HG02610 (cell line): ENCODE measurements around the gene SIRPD.

Experiments used
- ATAC-seq: cut with Tn5 transposase; IDR thresholded peaks from one replicate; pipeline ENCODE4 v1.9.1; 2021; ENCODE audit warnings: mild to moderate bottlenecking, moderate library complexity; ENCODE audit not compliant: unreplicated experiment

Gene SIRPD

DNA sequence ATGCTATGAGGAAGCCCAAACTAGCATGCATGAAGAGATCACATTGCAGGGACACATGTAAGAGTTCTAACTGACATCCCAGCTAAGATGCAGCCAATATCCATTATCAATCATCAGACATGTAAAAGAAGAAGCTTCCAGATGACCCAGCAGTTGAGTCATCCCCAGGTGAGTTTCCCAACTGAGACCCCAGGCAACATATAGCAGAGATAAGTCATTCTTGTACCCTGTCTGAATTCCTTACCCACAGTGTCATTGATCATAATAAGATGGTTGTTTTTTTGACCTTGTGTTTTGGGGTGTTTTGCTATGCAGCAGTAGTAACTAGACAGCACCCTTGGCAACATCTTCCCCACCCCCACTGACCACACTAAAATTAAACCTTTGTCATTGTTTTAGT lies 18.9 kb downstream of the SIRPD start:
- ATAC-seq: no peak

DNA sequence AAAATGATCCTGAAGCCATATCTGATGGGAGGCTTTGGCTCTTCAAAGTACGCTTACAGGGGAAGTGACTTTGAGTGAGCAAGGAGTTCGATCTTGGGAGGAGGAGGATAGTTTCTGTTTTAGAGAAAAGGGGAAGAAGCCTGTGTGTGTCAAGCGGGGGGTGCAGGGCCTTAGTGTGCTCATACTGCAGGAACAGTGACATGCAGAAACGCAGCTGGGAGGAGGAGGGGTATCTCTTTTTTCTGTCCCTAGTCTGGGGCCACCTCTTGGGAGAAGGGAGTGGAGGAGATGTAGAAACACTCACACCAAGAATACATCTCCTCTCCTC lies 19.8 kb downstream of the SIRPD start:
- no peak for ATAC-seq

DNA sequence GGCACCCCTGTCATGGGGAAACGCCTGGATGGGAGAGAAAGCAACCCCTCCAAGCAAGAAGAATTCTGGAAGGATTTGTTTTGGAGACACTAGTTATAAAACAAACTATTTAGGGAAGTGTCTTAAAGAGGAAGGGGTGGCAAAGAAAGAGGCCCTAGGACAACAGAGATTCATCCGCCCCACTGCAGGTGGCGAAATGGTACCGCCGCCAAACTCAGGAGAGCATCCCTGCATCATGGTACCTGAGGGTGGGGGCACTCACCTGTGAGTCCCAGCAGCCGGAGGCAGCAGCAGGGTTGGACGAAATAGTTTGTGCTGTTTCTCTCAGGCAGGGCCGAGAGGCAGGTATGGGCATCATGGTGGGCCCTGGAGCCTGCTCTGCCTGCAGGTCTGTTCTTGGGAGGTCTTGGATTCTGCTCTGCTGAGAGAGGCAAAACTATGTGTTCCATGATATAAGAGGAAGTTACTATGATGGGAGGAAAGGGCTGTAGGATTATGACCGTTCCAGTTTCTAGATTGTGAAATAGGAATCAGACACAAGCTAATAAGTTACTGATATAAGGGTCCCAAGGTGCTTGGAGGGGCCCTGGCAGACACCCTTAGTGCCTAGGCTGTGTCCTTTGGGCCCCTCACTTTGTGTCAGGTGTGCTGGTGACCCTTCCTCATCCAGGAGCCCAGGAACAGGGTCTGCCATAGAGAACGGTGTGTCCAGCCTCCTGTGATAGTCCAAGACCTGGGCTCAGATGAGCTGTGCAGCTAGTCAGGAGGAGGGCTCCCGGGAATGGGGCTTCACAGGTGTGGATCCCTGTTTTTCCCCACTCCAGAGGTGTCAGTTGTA lies 20.4 kb downstream of the SIRPD start:
- ATAC-seq: no peak

DNA sequence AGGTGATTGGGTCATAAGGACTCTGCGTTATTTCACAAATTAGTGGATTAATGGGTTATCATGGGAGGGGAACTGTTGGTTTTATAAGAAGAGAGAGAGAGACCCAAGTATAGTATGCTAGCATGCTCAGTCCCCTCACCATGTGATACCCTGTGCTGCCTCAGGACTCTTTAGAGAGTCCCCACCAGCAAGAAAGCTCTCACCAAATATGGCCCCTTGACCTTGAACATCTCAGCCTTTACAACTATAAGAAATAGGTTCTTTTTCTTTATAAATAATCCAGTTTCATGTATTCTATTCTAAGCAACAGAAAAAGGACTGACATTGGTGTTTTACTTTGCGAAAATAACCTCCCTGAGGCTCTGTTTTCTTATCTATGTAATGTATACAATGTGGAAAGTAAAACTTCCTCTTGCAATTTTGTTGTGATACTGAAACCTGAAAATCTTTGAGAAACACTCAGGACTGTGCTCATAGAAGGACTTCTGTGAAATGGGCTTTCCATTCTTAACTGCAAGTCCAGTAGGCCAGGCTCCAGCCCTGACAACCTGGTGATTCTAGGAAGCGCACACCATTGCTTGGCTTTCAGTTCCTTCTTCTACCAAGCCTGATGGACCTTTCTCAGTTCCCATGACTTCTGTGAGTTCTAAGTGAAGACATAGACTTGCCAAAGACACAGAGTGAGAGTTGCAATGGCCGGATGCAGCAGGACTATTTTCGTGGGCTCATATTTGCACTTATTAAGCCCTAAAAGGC lies 21.9 kb downstream of the SIRPD start:
- ATAC-seq: peak; percentile 88

DNA sequence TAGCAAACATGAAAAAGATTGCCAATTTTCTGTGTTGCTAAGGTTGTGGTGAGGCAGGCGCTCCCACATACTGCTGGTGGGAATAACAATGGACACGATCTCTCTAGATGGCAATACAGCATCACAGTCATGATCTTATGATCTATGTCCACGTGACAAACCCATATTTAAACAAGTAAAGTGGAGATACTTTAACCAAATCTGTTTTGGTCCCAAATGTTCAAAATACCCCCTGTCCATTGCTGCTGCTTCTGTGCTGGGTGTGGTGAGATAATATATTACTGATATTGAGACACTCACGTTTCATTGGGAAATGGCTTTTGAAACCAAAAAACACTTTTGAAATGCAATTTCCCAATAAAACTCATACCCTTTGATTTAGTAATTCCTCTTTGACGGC lies 23.0 kb downstream of the SIRPD start:
- ATAC-seq: no peak

DNA sequence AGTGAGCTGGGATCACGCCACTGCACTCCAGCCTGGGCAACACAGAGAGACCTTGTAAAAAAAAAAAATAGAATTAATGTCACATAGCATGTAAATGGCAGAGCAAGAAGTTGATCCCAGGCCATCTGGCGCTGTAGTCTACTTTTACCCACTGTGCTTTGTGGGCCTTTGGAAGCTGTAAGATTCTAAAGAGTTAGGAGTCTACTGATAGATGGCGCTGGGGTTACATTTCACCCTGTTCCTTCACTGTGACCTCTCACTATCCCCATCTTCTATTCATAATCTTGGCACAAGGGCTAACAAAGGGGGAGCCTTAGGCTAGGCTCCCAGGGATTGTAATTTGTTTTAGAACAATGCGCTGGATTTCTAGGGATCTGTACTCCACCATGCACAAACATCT lies 24.4 kb downstream of the SIRPD start:
- no peak for ATAC-seq

DNA sequence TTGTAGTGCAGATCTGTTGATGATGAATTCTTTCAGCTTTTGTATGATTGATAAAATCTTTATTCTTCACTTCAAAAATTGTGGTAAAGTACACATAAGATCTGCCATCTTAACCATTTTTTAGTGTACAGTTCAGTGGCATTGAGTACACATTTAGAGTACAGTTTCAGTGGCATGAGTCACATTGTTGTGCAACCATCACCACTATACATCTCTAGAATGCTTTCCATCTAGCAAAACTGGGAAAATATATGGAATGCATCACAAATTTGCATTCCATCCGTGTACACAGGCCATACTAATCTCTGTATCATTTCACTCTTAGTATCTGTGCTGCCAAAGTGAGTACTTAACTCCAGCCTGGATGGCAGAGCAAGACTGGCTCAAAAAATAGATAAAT lies 28.7 kb downstream of the SIRPD start:
- ATAC-seq: no peak

DNA sequence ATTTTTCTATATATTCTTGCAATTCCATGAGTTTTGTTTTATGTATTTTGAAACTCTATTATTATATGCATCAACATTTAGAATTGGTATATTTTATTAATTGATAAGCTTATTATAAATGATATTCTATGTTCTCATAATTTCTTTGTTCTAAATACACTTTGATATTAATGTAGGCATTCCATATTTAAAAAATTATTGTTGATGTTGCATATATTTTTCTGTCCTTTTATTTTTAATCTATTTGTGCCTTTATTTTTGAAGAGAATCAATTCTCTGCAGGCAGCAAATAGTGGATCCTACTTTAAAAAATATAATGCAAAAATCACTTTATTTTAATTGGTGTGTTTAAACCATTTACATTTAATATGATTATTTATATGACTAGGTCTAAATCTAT lies 29.6 kb downstream of the SIRPD start:
- ATAC-seq: no peak

DNA sequence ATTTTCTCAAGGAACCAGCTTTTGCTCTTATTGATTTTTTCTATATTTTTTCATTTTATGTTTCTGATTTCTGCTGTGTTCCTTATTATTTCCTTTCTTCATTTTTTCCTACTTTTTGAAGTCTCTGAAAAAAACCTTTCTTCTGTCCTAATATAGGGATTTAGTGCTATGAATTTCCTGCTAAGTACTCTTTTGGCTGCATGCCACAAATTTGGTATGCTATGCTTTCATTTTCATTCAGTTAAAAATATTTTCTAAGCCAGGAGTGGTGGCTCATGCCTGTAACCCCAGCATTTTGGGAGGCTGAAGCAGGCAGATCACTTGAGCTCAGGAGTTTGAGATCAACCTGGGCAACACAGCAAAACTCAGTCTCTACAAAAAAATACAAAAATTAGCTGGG lies 30.6 kb downstream of the SIRPD start:
- ATAC-seq: no peak

DNA sequence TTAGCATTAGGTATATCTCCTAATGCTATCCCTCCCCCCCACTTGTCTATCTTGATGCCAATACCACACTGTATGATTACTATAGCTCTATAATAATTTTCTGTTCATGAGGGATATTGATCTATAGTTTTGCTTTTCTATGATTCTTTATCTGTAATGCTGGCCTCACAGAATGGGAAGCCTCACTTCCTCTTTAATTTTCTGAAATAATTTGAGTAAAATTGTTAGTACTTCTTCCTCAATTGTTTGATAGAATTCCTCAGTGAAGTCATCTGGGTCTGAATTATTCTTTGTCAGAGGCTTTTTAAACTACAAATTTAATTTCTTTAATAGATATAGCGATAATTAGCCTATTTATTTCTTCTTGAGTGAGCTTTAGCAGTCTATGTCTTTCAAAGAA lies 31.2 kb downstream of the SIRPD start:
- no peak for ATAC-seq

DNA sequence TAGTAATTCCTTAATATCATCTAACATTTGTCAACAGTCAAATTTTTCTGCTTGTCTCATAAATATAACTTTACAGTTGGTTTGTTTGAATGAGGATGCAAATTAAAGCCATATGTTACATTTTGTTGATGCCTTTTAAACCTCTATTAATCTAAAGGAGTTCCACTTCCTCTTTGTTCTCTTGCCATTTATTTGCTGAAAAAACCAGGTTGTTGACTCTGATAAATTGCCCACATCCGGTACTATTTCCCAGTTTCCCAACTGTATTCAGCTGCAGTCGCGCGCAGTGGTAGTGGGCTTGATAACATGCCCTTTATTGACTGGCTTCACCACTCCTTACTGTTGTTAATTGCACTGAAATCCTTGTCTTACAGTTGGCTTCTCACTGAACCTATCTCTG lies 33.5 kb downstream of the SIRPD start:
- ATAC-seq: no peak

DNA sequence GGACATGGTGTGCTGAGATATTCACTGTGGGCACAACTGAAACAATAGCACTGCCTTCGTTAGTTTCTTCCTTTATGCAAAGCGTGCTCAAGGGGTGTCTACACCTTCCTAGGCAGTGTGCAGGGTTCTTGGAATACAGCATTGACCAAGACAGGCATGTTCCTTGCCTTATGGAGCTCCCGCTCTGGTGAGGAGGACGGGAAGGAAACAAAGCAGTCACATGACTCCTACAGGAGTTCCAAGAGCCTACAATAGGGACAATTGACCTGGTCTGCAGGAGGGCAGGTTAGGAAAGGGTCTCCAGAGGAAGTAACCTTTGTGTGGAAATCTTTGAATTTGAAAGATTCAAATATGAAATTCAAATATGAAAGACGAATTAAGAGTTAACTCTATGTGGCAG lies 40.5 kb downstream of the SIRPD start:
- no peak for ATAC-seq

DNA sequence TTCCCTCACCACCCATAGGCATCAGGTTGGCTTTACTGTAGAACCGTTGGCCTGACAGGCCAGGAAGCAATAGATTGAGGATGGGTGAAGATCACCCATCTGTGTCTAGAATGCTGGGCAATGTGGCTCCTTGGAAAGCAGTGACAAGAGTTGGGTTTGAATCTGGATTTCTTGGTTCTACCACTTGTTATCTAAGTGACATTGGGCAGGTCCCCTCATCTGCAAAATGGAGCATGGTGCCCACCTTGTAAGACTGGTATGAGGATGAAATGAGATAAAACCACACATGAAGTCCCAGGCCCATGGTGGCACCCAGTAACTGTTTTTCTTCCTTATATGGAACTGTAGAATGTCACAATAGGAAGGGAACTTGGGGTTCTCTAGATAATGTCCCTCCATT lies 43.7 kb downstream of the SIRPD start:
- ATAC-seq: no peak

DNA sequence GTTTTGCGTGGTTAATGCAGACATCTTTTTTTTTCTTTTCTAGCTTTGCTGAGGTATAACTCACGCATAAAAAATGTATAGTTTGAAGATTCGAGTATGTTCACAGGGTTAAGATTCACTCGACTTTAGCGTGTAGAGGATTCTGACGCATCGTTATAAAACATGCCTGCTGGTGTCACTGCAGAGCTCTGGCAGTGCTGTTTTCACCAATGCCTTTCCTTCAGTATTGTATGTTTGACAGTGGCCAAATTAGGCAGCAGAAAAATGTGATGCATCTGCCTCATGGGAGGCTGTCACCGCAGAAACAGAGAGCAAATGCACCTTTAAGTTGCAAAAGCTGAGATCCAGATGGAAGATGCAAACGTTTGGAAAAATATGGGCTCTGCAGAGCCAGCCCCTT lies 48.3 kb downstream of the SIRPD start:
- no peak for ATAC-seq

DNA sequence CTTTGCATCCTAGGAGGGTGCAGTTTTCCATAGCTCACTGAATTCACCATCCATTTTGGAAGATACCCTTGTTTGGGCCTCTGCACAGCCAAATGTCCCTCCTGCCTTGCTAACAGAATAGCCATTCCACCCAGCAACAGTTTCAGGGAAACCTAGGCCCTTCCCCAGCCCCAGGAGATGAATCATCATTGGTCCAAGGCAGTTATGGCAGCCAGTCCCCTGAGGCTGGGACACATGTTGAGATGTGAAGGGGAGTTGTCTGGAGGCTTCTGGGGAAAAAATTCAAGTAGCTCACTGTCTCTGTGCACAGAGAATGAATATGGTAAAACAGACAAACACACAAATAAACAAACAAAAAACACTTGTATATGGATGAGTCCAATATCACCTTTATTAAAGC lies 48.9 kb downstream of the SIRPD start:
- ATAC-seq: no peak

DNA sequence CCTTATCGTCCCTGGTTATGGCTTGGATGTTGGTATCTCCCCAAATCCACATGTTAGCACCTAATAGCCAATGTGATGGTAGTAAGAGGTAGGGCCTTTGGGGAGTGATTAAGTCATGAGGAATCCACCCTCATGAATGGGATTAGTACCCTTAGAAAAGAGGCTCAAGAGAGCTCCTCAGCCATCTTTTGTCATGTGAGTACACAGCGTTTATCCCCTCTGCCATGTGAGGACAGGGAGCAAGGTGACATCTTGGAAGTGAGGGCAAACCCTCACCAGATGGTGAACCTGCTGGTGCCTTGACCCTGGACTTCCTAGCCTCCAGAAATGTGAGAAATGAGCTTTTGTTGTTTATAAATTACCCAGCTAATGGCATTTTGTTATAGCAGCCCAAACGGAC lies 50.2 kb downstream of the SIRPD start:
- ATAC-seq: no peak

DNA sequence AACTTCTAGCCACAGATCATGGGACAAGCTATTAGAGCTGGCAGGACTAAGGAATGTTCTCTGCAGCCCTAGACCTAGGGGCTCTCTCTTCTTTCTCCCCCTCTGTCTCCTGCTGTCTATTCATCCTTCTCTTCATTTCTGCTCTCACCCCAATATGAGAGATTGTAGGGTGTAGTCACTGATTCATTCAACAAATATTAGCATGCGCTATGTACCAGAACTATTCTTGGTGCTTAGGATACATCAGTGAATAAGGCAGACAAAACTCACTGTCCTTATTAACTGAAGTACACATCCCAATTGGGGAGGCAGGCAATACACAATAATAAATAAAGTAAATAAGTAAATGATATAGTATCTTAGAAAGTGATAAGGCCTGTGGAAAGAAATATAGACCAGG lies 51.6 kb downstream of the SIRPD start:
- no peak for ATAC-seq

DNA sequence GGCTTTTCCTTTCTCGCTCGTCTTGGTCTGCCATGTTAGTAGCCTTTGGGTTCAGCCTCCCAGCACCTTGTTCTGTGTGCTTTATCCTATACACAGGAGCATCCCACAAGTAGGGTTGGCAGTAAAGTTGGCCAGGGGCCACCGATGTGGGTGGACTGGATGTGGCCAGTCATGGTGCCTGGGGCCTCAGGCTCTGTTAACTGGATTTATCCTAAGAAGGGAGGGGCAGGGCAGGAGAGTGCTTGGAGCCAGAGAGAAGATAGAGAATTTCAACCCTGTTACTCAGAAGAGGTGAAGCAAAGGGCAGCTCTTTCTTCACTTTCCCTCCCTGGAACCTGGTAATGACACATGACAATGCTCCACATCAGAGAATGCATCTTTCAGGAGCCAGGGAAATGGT lies 52.1 kb downstream of the SIRPD start:
- no peak for ATAC-seq

DNA sequence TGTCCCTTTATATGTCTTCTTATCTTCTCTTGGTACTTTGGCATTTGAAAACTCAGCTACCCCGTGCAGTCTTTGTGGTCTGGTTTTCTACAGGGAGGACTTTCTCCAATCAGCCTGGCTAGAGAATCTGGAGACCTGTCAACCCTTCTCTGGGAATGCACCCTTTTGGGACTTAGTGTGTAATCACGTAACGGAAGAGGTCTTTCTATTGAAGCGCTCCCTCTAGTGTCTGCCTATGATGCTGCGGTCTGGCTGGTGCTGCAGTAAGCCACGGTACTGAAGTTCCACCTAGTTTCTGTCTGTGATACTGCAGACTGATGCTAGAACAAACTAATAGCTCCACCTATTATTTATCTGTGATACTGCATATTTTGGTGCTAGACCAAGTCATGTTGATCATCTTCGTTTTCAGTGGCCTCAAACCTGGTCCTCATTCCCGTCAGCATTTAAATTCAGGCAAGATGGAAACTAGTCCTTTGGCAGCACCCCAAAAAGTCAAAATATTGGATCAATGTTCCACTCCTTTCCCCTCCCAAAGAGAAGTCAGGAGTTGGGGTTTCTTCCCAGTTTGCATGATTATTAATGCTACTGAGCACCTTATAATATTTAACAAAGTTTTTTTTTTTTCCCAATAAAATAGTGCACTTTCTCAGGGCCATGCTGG lies 53.8 kb downstream of the SIRPD start:
- ATAC-seq: peak; percentile 83

DNA sequence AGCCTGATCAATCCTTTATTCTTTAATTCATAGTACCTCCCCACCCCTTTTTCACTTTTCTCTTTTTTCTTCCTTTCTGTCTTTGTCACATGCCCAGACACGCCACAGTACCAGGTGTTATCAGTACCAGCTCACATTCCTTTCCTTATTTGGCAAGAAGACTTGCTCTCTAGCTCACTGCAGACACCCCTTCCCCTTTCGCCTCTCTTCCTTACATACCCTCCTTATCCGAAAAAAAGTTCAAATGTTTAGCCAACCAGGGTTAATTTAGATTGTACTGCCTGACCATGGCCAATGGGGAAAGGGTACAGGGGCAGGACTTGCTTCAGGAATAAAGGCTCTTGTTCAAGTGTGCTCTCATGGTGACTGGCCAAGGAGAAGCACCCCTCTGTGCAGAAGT lies 57.0 kb downstream of the SIRPD start:
- ATAC-seq: no peak

DNA sequence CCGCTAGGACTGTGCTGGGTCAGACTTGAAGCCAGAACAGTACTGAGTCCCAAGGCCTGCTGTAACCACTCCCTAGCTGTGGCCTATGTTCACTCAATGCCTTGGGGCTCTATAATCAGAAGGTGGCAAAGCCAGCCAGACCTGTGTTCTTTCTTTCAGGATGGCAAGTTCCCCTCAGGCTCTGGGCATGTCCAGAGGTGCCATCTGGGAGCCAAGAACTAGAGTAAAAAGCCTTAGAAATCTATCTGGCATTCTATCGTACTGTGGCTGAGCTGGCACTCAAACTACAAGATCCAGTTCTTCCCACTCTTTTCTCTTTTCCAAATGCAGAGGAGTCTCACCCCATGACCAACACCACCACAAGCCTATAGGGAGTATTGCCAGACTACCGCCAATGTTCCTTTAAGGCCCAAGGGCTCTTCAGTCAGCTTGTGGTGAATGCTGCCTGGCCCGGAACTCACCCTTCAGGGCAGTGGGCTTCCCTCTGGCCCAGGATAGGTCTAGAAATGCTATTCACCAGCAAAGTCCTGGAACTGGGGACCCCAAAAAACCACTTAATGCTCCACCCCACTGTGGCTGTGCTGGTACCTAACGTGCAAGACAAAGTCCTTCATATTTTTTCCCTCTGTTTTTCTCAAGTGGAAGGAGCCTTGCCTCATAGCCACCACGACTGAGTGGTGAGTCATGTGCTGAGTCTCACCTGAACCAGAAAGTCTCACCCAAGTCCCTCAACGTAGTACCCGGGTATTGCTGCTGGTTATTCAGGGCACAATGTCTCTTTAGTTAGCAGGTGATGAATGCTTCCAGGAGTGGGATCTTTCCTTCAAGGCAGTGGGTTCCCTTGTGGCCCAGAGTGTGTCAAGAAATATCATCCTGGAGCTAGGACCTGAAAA lies 57.7 kb downstream of the SIRPD start:
- ATAC-seq: no peak
